ENCODE results near the gene KDM5B.

Gene KDM5B

DNA sequence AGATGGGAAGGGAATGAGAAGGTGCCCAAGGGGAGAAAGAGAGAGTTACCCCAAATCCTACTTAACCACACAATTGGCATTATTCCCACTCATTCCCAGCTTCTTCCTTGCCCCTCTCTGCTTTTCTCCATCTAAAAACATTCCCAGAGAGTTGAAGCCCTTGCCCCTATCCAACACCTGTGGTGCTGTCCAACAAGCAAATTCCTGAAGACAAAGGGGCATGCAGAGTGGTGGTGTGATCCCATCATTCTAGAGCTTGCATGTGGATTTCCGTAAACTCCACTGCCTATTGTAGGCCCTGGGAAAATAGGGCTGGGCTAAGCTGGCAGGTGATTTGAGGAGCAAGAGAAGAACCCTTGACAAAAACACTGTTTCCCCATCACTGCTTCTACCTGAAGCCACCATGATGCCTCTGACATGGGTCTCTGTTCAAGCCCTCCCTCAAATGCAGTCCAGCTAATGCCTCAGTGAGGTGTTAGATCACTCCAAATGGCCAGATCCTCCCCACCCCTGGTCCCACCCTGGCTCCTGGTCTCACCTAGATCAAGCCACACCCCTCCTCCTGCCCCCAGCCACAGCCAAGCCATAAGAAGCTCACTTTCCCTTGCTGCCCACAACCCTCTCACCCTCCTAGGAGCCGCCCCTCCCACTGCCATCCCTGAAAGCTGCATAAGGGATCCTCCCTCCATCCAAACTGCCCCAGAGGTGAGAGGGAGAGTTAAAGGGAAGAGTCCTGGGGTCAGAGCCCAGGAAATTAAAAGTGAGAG lies 127.5 kb downstream of the KDM5B start:
- ATAC-seq, result no peak

GRCh38 chr1:202679406-202680177 lies 128.6 kb downstream of the KDM5B start:
- TF ChIP-seq SNAI2 (CRISPR knock-in tag; IDR thresholded peaks at IDR 0.05), result no peak
- TF ChIP-seq ZNF8 (CRISPR knock-in tag; IDR thresholded peaks at IDR 0.05), result no peak
- no peak for TF ChIP-seq ESRRG (CRISPR knock-in tag; IDR thresholded peaks at IDR 0.05)
- TF ChIP-seq ZFP3 (CRISPR knock-in tag; IDR thresholded peaks at IDR 0.05), result no peak
- no peak for TF ChIP-seq GLIS3 (CRISPR knock-in tag; IDR thresholded peaks at IDR 0.05)
- no peak for TF ChIP-seq ARNTL (CRISPR knock-in tag; IDR thresholded peaks at IDR 0.05; ENCODE audit: borderline replicate concordance, low read depth)
- TF ChIP-seq TSHZ2 (CRISPR knock-in tag; IDR thresholded peaks at IDR 0.05), result no peak
- TF ChIP-seq TOX (CRISPR knock-in tag; IDR thresholded peaks at IDR 0.05; ENCODE audit: borderline replicate concordance), result no peak
- no peak for TF ChIP-seq ZNF70 (CRISPR knock-in tag; IDR thresholded peaks at IDR 0.05)
- TF ChIP-seq ZNF565 (CRISPR knock-in tag; conservative IDR thresholded peaks at IDR 0.05; ENCODE audit: low read depth), result no peak
- TF ChIP-seq TCF4 (CRISPR knock-in tag; IDR thresholded peaks at IDR 0.05; ENCODE audit: borderline replicate concordance), result no peak
- TF ChIP-seq BACH2 (CRISPR knock-in tag; IDR thresholded peaks at IDR 0.05; ENCODE audit: borderline replicate concordance), result no peak
- TF ChIP-seq ISL1 (CRISPR knock-in tag; IDR thresholded peaks at IDR 0.05), result no peak
- no peak for TF ChIP-seq OSR1 (CRISPR knock-in tag; IDR thresholded peaks at IDR 0.05)
- no peak for TF ChIP-seq POU6F1 (CRISPR knock-in tag; IDR thresholded peaks at IDR 0.05; ENCODE audit: borderline replicate concordance, low read depth)
- no peak for TF ChIP-seq ZFP30 (CRISPR knock-in tag; IDR thresholded peaks at IDR 0.05)
- TF ChIP-seq CSRNP3 (CRISPR knock-in tag; IDR thresholded peaks at IDR 0.05), result no peak
- TF ChIP-seq RARB (CRISPR knock-in tag; IDR thresholded peaks at IDR 0.05), result no peak
- TF ChIP-seq PPARA (CRISPR knock-in tag; IDR thresholded peaks at IDR 0.05; ENCODE audit: borderline replicate concordance), result no peak
- TF ChIP-seq CSDC2 (CRISPR knock-in tag; IDR thresholded peaks at IDR 0.05), result no peak
- ATAC-seq, result no peak

More for the DNA sequence above, 127.5 kb downstream of the KDM5B start:
- TF ChIP-seq PPARA (CRISPR knock-in tag; IDR thresholded peaks at IDR 0.05; ENCODE audit: borderline replicate concordance) (no peak), BACH2 (CRISPR knock-in tag; IDR thresholded peaks at IDR 0.05; ENCODE audit: borderline replicate concordance) (no peak), POU6F1 (CRISPR knock-in tag; IDR thresholded peaks at IDR 0.05; ENCODE audit: borderline replicate concordance, low read depth) (no peak), OSR1 (CRISPR knock-in tag; IDR thresholded peaks at IDR 0.05) (no peak), ZFP30 (CRISPR knock-in tag; IDR thresholded peaks at IDR 0.05) (no peak)

- no peak for TF ChIP-seq SNAI2 (CRISPR knock-in tag; IDR thresholded peaks at IDR 0.05)
- no peak for ATAC-seq
Observed at GRCh38 chr1:202677433-202677832, 130.8 kb downstream of the KDM5B start.

All from SK-N-SH treated with all-trans-retinoic acid at 6 μM for 48 hours (cell line).